ENCODE data around the gene FBXO34. TPM values are rescaled to one million over a fixed set of nuclear protein-coding genes. Genes with fewer than 3 reads are reported as not detected.

Gene FBXO34
- total RNA-seq, 4 donors from 2014 or later, result 17.3 to 23.3 (median 18.7) TPM

GRCh38 chr14:55253276-55253675 lies 17.9 kb upstream of the FBXO34 start:
- DNase-seq (ENCODE audit: low spot score) (no peak), ATAC-seq (ENCODE audit: low FRiP score) (no peak)
- TF ChIP-seq, protein P1, sequence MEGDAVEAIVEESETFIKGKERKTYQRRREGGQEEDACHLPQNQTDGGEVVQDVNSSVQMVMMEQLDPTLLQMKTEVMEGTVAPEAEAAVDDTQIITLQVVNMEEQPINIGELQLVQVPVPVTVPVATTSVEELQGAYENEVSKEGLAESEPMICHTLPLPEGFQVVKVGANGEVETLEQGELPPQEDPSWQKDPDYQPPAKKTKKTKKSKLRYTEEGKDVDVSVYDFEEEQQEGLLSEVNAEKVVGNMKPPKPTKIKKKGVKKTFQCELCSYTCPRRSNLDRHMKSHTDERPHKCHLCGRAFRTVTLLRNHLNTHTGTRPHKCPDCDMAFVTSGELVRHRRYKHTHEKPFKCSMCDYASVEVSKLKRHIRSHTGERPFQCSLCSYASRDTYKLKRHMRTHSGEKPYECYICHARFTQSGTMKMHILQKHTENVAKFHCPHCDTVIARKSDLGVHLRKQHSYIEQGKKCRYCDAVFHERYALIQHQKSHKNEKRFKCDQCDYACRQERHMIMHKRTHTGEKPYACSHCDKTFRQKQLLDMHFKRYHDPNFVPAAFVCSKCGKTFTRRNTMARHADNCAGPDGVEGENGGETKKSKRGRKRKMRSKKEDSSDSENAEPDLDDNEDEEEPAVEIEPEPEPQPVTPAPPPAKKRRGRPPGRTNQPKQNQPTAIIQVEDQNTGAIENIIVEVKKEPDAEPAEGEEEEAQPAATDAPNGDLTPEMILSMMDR (IDR thresholded peaks at IDR 0.05), result no peak

- no peak for ATAC-seq (ENCODE audit: low FRiP score)
- TF ChIP-seq, protein P1 (IDR thresholded peaks at IDR 0.05), result no peak
Measured at GRCh38 chr14:55254581-55254980, 16.6 kb upstream of the FBXO34 start.

GRCh38 chr14:55255979-55256378 lies 15.2 kb upstream of the FBXO34 start:
- ATAC-seq (ENCODE audit: low FRiP score), result no peak

More at GRCh38 chr14:55254581-55254980, 16.6 kb upstream of the FBXO34 start:
- DNase-seq (ENCODE audit: low spot score), result no peak

GRCh38 chr14:55256586-55256985 lies 14.6 kb upstream of the FBXO34 start:
- no peak for DNase-seq (ENCODE audit: low spot score)
- TF ChIP-seq, protein P1 (IDR thresholded peaks at IDR 0.05), result no peak
- ATAC-seq (ENCODE audit: low FRiP score), result no peak

More at GRCh38 chr14:55255979-55256378, 15.2 kb upstream of the FBXO34 start:
- TF ChIP-seq, protein P1 (IDR thresholded peaks at IDR 0.05), result no peak
- no peak for DNase-seq (ENCODE audit: low spot score)

DNA sequence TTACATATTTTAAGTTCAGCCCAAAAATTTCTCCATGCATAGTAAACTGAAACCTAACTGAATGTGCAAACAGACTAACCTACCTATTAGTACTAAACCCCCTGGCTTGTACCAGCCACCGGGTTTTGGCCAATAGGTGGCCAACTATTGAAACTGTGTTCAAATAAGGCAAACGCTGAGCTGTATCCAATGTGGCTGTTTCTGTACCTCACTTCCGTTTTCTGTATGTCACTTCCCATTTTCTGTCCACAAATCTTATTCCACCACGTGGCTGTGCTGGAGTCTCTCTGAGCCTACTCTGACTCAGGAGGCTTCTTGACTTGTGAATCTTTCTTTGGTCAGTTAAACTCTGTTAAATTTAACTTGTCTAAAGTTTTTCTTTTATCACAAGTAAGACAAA lies 6.0 kb upstream of the FBXO34 start:
- ATAC-seq (ENCODE audit: low FRiP score) (no peak), DNase-seq (ENCODE audit: low spot score) (no peak)
- TF ChIP-seq, protein P1 (IDR thresholded peaks at IDR 0.05), result no peak

DNA sequence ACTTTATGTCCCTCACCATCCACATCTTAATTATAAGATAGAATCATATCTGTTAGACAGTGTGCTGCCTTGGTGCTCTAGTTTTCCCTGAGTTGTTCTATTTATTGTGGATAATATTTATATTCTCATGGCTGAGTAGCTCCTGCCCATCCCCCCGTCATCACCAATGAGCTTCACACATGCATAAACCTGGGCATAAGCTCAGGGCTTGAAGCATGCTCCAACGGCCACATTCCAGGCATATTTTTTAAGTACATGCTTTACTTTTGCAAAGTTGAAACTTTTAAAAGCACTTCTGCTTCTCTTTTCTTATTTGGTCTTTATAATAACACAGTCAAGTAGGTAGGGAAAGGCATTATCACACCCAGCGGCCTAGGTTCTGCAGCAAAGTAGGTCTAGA lies 3.4 kb upstream of the FBXO34 start:
- ATAC-seq (ENCODE audit: low FRiP score), result no peak
- TF ChIP-seq, protein P1 (IDR thresholded peaks at IDR 0.05), result no peak
- no peak for DNase-seq (ENCODE audit: low spot score)

DNA sequence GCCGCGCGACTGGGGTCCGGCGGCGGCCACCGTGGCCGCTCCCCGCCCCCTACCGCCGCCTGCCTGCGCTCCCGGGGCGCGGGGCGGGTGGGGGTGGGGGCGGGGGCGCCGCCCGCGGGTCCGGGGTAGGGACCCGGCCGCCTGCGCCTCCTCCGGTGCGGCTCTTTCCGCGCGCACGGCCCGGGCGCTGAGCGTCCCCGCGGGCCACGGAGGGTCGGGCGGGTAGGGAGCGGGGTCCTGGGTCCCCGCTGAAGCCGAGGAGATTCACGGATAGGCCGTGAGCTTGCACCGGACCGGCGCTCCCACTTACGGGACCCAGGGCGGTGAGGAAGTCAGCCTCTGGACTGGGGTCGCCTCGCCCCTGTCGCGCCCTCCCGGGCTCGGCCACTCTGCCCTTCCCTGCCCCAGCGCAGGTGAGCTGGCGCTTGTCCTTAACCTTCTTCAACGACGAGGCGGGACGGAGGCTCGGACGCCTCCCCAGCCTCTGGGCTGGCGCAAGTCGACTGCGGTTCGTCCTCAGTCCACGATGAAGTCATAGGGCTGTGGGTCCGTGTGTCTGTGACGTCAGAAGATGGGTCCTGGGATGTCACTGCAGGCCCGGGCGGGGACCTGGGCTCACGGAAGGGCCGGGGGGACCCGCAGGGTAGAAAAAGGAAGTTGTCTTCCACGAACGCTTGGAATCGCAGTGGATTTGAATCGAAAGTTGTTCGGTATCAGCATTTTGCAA lies 514 bp downstream of the FBXO34 start:
- DNase-seq (ENCODE audit: low spot score), result peak; percentile 44
- TF ChIP-seq, protein P1 (IDR thresholded peaks at IDR 0.05), result no peak
- peak; percentile 74 for ATAC-seq (ENCODE audit: low FRiP score)
